ENCODE data around the gene SP140. TPM values are rescaled to one million over a fixed set of nuclear protein-coding genes. Genes with fewer than 3 reads are reported as not detected.
"Not testable (repeated sequence)": the region's sequence is repeated elsewhere in the genome, so short reads cannot be mapped to it uniquely, and the experiment has no call there.

The SP140 gene
- total RNA-seq, 4 donors from 2014 or later: 0.65 to 2.5 (median 2.5) TPM; not detected in 1

DNA sequence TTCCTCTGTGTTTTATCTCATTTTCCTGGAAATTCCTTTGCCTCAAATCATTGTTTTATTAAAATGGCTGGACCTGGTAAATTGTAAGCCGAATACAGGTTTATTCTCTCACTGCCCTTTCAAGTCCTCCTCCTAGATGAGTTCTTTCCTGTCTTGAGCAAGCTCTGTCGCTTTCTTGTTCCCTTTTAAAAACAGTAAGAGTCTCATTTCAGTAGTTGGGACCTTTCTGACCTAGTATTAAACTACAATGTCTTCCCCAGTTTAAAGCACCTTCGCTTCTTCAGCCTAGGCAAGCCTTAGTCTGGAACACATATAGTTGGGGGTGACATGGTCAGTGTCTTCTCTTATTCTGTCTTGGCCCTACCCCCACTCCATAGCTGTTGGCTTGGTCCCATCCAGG lies 60.5 kb downstream of the SP140 start:
- no peaks in the 10 kb centered on the region for H3K4me1 ChIP-seq
- H3K9me3 ChIP-seq: peaks cover 0 to 4% (median 0%) of the 10 kb centered on the region in 4 donors
- no peak for DNase-seq (ENCODE audit: extremely low spot score)
- H3K27ac ChIP-seq (replicated peaks in 1 of 4): no peak overlapping the region
- H3K27me3 ChIP-seq: no peaks in the 10 kb centered on the region
- H3K36me3 ChIP-seq: no peaks in the 10 kb centered on the region
- WGBS: 81% methylated on average over 3 of the region's 3 CpGs
- intact Hi-C loops (cut with DNase I): no loop called here
- H3K4me3 ChIP-seq: no peak overlapping the region
- TF ChIP-seq EP300 (IDR thresholded peaks at IDR 0.05) (no peak), POLR2AphosphoS5 (IDR thresholded peaks at IDR 0.05) (no peak), POLR2A (IDR thresholded peaks at IDR 0.05; ENCODE audit: low read depth) (no peak)
- TF ChIP-seq, protein P1, sequence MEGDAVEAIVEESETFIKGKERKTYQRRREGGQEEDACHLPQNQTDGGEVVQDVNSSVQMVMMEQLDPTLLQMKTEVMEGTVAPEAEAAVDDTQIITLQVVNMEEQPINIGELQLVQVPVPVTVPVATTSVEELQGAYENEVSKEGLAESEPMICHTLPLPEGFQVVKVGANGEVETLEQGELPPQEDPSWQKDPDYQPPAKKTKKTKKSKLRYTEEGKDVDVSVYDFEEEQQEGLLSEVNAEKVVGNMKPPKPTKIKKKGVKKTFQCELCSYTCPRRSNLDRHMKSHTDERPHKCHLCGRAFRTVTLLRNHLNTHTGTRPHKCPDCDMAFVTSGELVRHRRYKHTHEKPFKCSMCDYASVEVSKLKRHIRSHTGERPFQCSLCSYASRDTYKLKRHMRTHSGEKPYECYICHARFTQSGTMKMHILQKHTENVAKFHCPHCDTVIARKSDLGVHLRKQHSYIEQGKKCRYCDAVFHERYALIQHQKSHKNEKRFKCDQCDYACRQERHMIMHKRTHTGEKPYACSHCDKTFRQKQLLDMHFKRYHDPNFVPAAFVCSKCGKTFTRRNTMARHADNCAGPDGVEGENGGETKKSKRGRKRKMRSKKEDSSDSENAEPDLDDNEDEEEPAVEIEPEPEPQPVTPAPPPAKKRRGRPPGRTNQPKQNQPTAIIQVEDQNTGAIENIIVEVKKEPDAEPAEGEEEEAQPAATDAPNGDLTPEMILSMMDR (IDR thresholded peaks at IDR 0.05): no peak

DNA sequence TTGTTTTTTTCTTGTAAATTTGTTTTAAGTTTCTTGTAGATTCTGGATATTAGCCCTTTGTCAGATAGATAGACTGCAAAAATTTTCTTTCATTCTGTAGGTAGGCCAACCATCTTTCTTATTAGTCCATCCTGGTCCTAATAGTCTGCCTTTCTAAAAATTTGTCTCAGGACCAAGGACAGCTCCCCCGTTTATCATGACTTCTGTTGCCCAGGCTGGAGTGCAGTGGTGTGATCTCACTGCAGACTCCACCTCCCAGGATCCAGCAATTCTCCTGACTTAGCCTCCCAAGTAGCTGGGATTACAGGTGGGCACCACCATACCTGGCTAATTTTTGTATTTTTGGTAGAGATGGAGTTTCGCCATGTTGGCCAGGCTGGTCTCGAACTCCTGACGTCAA lies 63.8 kb downstream of the SP140 start:
- H3K4me3 ChIP-seq; H3K9me3 ChIP-seq; H3K4me1 ChIP-seq; intact Hi-C loops (cut with DNase I); H3K27me3 ChIP-seq; H3K27ac ChIP-seq (replicated peaks in 1 of 4); DNase-seq (ENCODE audit: extremely low spot score); H3K36me3 ChIP-seq: not testable (repeated sequence)
- WGBS: 86% methylated on average over 4 of the region's 4 CpGs

DNA sequence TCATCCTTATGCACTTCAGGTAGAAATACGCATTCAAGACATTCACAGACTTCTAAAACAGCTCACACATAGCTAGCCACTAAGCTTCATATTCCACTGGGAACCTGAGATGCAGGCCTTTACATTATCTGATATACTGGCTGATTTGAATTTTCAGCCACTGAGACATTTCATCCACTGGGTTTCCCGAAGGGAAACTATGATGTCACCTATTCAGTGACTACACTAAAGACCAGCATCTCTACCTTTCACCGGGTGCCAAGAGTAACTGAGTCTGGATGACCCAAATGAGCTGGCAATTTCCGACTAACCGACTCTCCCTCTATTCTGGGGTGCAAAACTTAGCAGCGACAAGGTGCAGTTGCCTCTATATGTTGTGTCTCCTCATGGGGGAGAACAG lies 69.7 kb downstream of the SP140 start:
- intact Hi-C loops (cut with DNase I): no loop called here
- no peak for TF ChIP-seq POLR2AphosphoS5 (IDR thresholded peaks at IDR 0.05)
- TF ChIP-seq, protein P1 (IDR thresholded peaks at IDR 0.05): no peak
- TF ChIP-seq EP300 (IDR thresholded peaks at IDR 0.05): no peak
- no peak for TF ChIP-seq POLR2A (IDR thresholded peaks at IDR 0.05; ENCODE audit: low read depth)
- no peak for DNase-seq (ENCODE audit: extremely low spot score)
- H3K36me3 ChIP-seq: no peaks in the 10 kb centered on the region
- H3K9me3 ChIP-seq: peaks cover 0 to 17% (median 4%) of the 10 kb centered on the region in 4 donors
- no peak overlapping the region for H3K27ac ChIP-seq (replicated peaks in 1 of 4)
- H3K4me3 ChIP-seq: no peak overlapping the region
- H3K27me3 ChIP-seq: no peaks in the 10 kb centered on the region
- H3K4me1 ChIP-seq: no peaks in the 10 kb centered on the region
- 92% methylated on average over 6 of the region's 6 CpGs for WGBS

DNA sequence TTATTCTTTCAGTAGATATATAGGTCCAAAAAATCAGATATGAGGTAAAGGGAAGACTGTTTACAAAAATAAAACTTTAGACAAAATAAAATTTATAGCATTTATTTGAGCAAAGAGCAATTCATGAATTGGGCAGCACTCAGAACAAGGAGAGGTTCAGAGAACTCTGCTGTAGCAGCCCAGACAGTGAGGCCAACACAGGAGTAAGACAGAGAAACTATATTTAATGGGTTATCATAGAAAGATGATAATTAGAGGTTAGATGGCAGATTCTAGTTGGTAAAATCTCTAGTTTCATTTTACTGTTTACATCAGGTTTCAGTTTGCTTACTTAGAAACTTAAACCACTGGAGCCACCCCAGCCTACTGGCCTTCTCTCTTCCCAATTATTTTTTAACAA lies 71.4 kb downstream of the SP140 start:
- no peaks in the 10 kb centered on the region for H3K4me1 ChIP-seq
- H3K27ac ChIP-seq (replicated peaks in 1 of 4): no peak overlapping the region
- H3K4me3 ChIP-seq: no peak overlapping the region
- peaks cover 0 to 22% (median 6%) of the 10 kb centered on the region in 4 donors for H3K9me3 ChIP-seq
- no peak for TF ChIP-seq POLR2A (IDR thresholded peaks at IDR 0.05; ENCODE audit: low read depth)
- TF ChIP-seq POLR2AphosphoS5 (IDR thresholded peaks at IDR 0.05): no peak
- TF ChIP-seq EP300 (IDR thresholded peaks at IDR 0.05): no peak
- TF ChIP-seq, protein P1 (IDR thresholded peaks at IDR 0.05): no peak
- intact Hi-C loops (cut with DNase I): no loop called here
- no peaks in the 10 kb centered on the region for H3K27me3 ChIP-seq
- DNase-seq (ENCODE audit: extremely low spot score): no peak
- H3K36me3 ChIP-seq: no peaks in the 10 kb centered on the region

DNA sequence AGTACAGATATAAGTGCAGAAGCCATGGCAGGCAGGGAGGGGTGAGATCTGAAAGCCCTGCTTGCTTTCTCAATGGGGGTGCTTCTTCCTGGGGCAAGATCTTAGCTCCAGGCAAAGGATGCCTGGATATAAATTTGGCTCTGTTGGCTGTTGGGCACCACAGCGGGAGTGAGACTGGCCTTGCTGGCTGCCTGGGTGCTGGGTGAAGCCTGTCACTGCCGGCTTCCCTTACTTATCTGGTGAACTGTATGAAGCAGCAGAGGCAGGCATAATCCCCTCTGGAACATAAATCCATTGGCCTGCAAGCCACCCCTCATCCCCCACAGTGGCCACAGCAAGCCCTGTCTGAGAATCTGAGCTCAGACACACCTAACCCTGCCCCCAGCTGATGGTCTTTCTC lies 74.1 kb downstream of the SP140 start:
- H3K9me3 ChIP-seq: peaks cover 0 to 22% (median 6%) of the 10 kb centered on the region in 4 donors
- WGBS: 96% methylated on average over 2 of the region's 2 CpGs
- intact Hi-C loops (cut with DNase I): no loop called here
- DNase-seq (ENCODE audit: extremely low spot score): no peak
- no peaks in the 10 kb centered on the region for H3K27me3 ChIP-seq
- no peaks in the 10 kb centered on the region for H3K36me3 ChIP-seq
- TF ChIP-seq EP300 (IDR thresholded peaks at IDR 0.05) (no peak), POLR2AphosphoS5 (IDR thresholded peaks at IDR 0.05) (no peak), POLR2A (IDR thresholded peaks at IDR 0.05; ENCODE audit: low read depth) (no peak)
- TF ChIP-seq, protein P1 (IDR thresholded peaks at IDR 0.05): no peak
- H3K4me1 ChIP-seq: no peaks in the 10 kb centered on the region
- H3K27ac ChIP-seq (replicated peaks in 1 of 4): no peak overlapping the region
- no peak overlapping the region for H3K4me3 ChIP-seq

All from esophagus muscularis mucosa (tissue), 4 donors.